Measurements from ENCODE around the gene C14orf93. TPM values are rescaled to one million over a fixed set of nuclear protein-coding genes. Genes with fewer than 3 reads are reported as not detected.

Gene C14orf93
- total and polyA plus RNA-seq, 4 donors = 7.5 to 14.9 (median 9.3) TPM

- ATAC-seq (ENCODE audit: insufficient read depth, low FRiP score) = no peak
- H3K27me3 ChIP-seq (ENCODE audit: control insufficient read depth in 3 of 3, insufficient read depth in 3 of 3, low read length in 2 of 3) = no peaks in the 10 kb centered on the region
These were observed 23.9 kb downstream of the C14orf93 start for GRCh38 chr14:22985894-22986507.

DNA sequence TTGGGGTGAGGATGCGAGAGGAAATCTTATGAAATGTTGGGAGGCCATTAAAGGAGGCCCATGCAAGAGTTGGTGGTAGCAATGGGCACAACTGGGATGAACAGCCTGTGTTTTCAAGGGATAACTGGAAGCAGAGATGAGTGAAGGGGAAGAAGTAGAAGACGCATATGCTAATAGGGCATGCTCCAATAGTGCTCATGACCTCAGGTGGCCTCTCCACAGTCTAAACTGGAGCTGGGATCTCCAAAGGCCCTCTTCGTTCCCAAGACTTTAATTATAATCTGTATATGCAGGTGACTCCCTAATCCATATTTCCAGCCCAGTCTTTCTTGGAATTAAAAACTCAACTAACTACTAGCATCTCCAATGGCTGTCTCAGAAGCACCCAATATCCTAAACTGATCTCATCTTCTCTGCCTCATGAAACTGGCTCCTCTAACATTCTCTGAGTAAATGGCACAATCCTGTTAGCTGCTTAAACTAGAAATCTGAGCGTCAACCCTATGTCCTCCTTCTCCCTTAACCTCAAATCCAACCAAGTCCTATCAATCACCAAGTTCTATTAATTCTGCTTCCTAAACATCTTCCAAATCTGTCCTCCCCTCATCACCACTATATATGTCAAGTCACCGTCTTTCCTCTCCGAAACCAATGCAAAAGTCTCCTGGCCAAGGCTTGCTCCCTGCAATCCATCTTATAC, 24.8 kb downstream of the C14orf93 start:
- H3K27me3 ChIP-seq (ENCODE audit: control insufficient read depth in 3 of 3, insufficient read depth in 3 of 3, low read length in 2 of 3) = no peaks in the 10 kb centered on the region
- ATAC-seq (ENCODE audit: insufficient read depth, low FRiP score) (no peak), DNase-seq (no peak)
- WGBS, 2 donors = 95 to 97% methylated on average over 6 of the region's 6 CpGs
- no peak overlapping the region for H3K4me3 ChIP-seq
- peaks cover 0 to 11% (median 4%) of the 10 kb centered on the region in 5 donors for H3K4me1 ChIP-seq (ENCODE audit: control insufficient read depth in 5 of 5, insufficient read depth in 5 of 5, low read length in 5 of 5)
- no peak overlapping the region for H3K27ac ChIP-seq (ENCODE audit: low read depth in 1 of 2, low read length in 1 of 2)
- peaks cover 0 to 17% (median 4%) of the 10 kb centered on the region in 4 donors for H3K36me3 ChIP-seq (ENCODE audit: control insufficient read depth in 4 of 4, insufficient read depth in 4 of 4, low read length in 4 of 4)
- TF ChIP-seq, protein P1, sequence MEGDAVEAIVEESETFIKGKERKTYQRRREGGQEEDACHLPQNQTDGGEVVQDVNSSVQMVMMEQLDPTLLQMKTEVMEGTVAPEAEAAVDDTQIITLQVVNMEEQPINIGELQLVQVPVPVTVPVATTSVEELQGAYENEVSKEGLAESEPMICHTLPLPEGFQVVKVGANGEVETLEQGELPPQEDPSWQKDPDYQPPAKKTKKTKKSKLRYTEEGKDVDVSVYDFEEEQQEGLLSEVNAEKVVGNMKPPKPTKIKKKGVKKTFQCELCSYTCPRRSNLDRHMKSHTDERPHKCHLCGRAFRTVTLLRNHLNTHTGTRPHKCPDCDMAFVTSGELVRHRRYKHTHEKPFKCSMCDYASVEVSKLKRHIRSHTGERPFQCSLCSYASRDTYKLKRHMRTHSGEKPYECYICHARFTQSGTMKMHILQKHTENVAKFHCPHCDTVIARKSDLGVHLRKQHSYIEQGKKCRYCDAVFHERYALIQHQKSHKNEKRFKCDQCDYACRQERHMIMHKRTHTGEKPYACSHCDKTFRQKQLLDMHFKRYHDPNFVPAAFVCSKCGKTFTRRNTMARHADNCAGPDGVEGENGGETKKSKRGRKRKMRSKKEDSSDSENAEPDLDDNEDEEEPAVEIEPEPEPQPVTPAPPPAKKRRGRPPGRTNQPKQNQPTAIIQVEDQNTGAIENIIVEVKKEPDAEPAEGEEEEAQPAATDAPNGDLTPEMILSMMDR (IDR thresholded peaks at IDR 0.05; ENCODE audit: control extremely low read depth, extremely low read depth) = no peak
- H3K9me3 ChIP-seq (ENCODE audit: control insufficient read depth in 4 of 4, insufficient read depth in 3 of 4, low read length in 3 of 4) = no peaks in the 10 kb centered on the region
- H3K9ac ChIP-seq (ENCODE audit: insufficient read depth in 1 of 2, low read length in 2 of 2) = no peak overlapping the region

More at GRCh38 chr14:22985894-22986507, 23.9 kb downstream of the C14orf93 start:
- no peak overlapping the region for H3K27ac ChIP-seq (ENCODE audit: low read depth in 1 of 2, low read length in 1 of 2)
- 64 to 77% methylated on average over 2 of the region's 2 CpGs for WGBS, 2 donors
- peaks cover 0 to 17% (median 4%) of the 10 kb centered on the region in 4 donors for H3K36me3 ChIP-seq (ENCODE audit: control insufficient read depth in 4 of 4, insufficient read depth in 4 of 4, low read length in 4 of 4)
- H3K4me1 ChIP-seq (ENCODE audit: control insufficient read depth in 5 of 5, insufficient read depth in 5 of 5, low read length in 5 of 5) = peaks cover 0 to 8% (median 4%) of the 10 kb centered on the region in 5 donors
- DNase-seq = no peak
- TF ChIP-seq, protein P1 (IDR thresholded peaks at IDR 0.05; ENCODE audit: control extremely low read depth, extremely low read depth) = no peak
- H3K9ac ChIP-seq (ENCODE audit: insufficient read depth in 1 of 2, low read length in 2 of 2) = no peak overlapping the region
- no peaks in the 10 kb centered on the region for H3K9me3 ChIP-seq (ENCODE audit: control insufficient read depth in 4 of 4, insufficient read depth in 3 of 4, low read length in 3 of 4)
- H3K4me3 ChIP-seq = no peak overlapping the region

DNA sequence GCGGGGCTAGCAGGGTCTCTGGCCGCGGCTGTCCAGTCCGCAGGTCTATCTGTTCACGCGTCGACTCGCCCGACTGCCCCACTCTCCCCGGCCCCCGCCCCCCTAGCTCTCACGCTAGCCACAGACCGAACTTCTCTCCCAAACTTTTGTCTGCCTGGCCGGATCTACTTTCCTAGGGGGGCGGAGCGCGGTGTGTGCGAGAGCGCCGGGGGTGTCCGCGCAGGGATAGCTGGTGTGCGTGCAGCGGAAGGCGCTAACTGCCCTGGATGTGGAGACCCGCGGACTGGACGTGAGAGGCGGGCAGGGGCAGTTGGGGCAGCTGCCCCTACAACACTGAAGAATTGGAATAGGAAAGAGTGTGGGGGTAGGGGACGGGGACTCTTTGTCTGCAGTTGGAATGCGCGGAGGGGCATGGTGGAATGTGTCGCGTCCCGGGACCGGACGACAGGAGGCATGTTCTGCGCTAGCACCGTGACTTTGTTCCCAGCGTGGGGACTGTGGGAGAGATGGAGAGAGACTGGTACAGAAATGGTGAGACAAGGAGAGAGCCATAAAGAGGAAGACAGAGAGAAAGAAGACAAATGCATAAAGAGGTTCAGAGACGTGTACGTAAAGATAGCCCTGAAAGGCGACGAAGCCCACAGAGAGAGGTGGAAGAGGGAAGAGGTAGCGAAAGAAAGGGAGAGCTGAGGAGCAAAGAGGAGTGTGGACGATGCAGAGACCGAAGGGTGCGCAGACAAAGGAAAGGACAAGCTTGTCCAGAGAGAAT, 27.3 kb downstream of the C14orf93 start, which contains the start of gene AJUBA:
TSS of gene AJUBA (minus strand) at position 75 of the 769 bp plus-strand sequence. CDS start 285 bp downstream, outside the sequence.
- TF ChIP-seq, protein P1 (IDR thresholded peaks at IDR 0.05; ENCODE audit: control extremely low read depth, extremely low read depth) = no peak
- H3K9ac ChIP-seq (ENCODE audit: insufficient read depth in 1 of 2, low read length in 2 of 2) = peak within 1 kb of the TSS; percentile 70 to 91
- WGBS, 2 donors = 1% methylated on average over 47 to 48 of the region's 48 CpGs
- peak within 1 kb of the TSS; percentile 67 for H3K4me3 ChIP-seq
- peak; percentile 75 for ATAC-seq (ENCODE audit: insufficient read depth, low FRiP score)
- no peaks in the 10 kb centered on the region for H3K9me3 ChIP-seq (ENCODE audit: control insufficient read depth in 4 of 4, insufficient read depth in 3 of 4, low read length in 3 of 4)
- DNase-seq = peak; percentile 95 to 97 (median 97)
- peak within 1 kb of the TSS; percentile 69 to 92 for H3K27ac ChIP-seq (ENCODE audit: low read depth in 1 of 2, low read length in 1 of 2)
- no peaks in the 10 kb centered on the region for H3K27me3 ChIP-seq (ENCODE audit: control insufficient read depth in 3 of 3, insufficient read depth in 3 of 3, low read length in 2 of 3)
- H3K36me3 ChIP-seq (ENCODE audit: control insufficient read depth in 4 of 4, insufficient read depth in 4 of 4, low read length in 4 of 4) = peaks cover 0 to 17% (median 0%) of the 10 kb centered on the region in 4 donors
- peaks cover 0 to 34% (median 15%) of the 10 kb centered on the region in 5 donors for H3K4me1 ChIP-seq (ENCODE audit: control insufficient read depth in 5 of 5, insufficient read depth in 5 of 5, low read length in 5 of 5)
